Liver (tissue), 9 donors: ENCODE results near the gene GPC2. TPM values are rescaled to one million over a fixed set of nuclear protein-coding genes. Genes with fewer than 3 reads are reported as not detected.

Source experiments
- DNase-seq: peaks from one replicate; pipeline ENCODE4 v3.0.0-alpha.2; 2017; ENCODE audit warnings: low spot score
- H3K27ac ChIP-seq, 2 donors: one replicate each; pipeline ENCODE4 v1.7.0; 2013; ENCODE audit warnings: inconsistent platforms in 2 of 2, low read length in 2 of 2, control low read depth in 1 of 2, low read depth in 1 of 2, mild to moderate bottlenecking in 1 of 2
- H3K27me3 ChIP-seq, 4 donors: one replicate each; pipeline versions ENCODE4 v1.6.1 to v1.7.0; 2013; ENCODE audit warnings: low read length in 3 of 4, inconsistent platforms in 1 of 4, mild to moderate bottlenecking in 1 of 4, moderate library complexity in 1 of 4; ENCODE audit not compliant: control insufficient read depth in 4 of 4, insufficient read depth in 4 of 4
- H3K36me3 ChIP-seq, 4 donors: one replicate each; pipeline versions ENCODE4 v1.6.1 to v1.7.0; 2013; ENCODE audit warnings: low read length in 3 of 4, mild to moderate bottlenecking in 3 of 4, low read depth in 1 of 4, moderate library complexity in 1 of 4; ENCODE audit not compliant: control insufficient read depth in 4 of 4, insufficient read depth in 3 of 4
- H3K4me1 ChIP-seq, 4 donors: one replicate each; pipeline versions ENCODE4 v1.6.1 to v1.7.0; 2013; ENCODE audit warnings: low read length in 3 of 4, mild to moderate bottlenecking in 3 of 4, moderate library complexity in 1 of 4; ENCODE audit not compliant: control insufficient read depth in 4 of 4, insufficient read depth in 4 of 4
- H3K4me3 ChIP-seq, 3 donors: one replicate each; pipeline versions ENCODE4 v1.6.1 to v1.7.0; 2013; ENCODE audit warnings: low read length in 3 of 3, control low read depth in 1 of 3, low read depth in 1 of 3, mild to moderate bottlenecking in 1 of 3
- H3K9ac ChIP-seq, 2 donors: one replicate each; pipeline ENCODE4 v1.7.0; 2013; ENCODE audit warnings: low read length in 2 of 2, mild to moderate bottlenecking in 2 of 2, moderate library complexity in 2 of 2, control low read depth in 1 of 2, low read depth in 1 of 2
- H3K9me3 ChIP-seq, 4 donors: one replicate each; pipeline versions ENCODE4 v1.6.1 to v1.7.0; 2013; ENCODE audit warnings: low read length in 3 of 4; ENCODE audit not compliant: control insufficient read depth in 4 of 4
- ATF3 ChIP-seq: IDR thresholded peaks from 2 replicates; pipeline ENCODE4 v1.6.1; 2016; ENCODE audit warnings: antibody characterized with exemption
- CTCF ChIP-seq: fragments of 150-350 bp; IDR thresholded peaks from 2 replicates; pipeline ENCODE4 v1.5.1; 2017; ENCODE audit warnings: improper control_type of control experiment, low read depth, low read length; ENCODE audit not compliant: missing input control
- EGR1 ChIP-seq, 2 donors: IDR thresholded peaks; 2 replicates each; pipeline ENCODE4 v1.6.1; 2016 to 2018; ENCODE audit warnings: antibody characterized with exemption in 2 of 2, low read depth in 2 of 2
- FOXA1 ChIP-seq: IDR thresholded peaks from 2 replicates; pipeline ENCODE4 v1.6.1; 2016; ENCODE audit warnings: antibody characterized with exemption
- FOXA2 ChIP-seq: IDR thresholded peaks from 2 replicates; pipeline ENCODE4 v1.6.1; 2016; ENCODE audit warnings: antibody characterized with exemption
- GABPA ChIP-seq, 2 donors: IDR thresholded peaks in 1 of 2; conservative IDR thresholded peaks in 1 of 2; 2 replicates each; pipeline ENCODE4 v1.6.1; 2016; ENCODE audit warnings: antibody characterized with exemption in 2 of 2, mild to moderate bottlenecking in 1 of 2, moderate library complexity in 1 of 2
- HNF4A ChIP-seq, 2 donors: conservative IDR thresholded peaks; 2 replicates each; pipeline ENCODE4 v1.6.1; 2016; ENCODE audit warnings: antibody characterized with exemption in 2 of 2, mild to moderate bottlenecking in 2 of 2
- HNF4G ChIP-seq: IDR thresholded peaks from 2 replicates; pipeline ENCODE4 v1.6.1; 2016; ENCODE audit warnings: antibody characterized with exemption
- JUND ChIP-seq, 2 donors: IDR thresholded peaks; 2 replicates each; pipeline ENCODE4 v1.6.1; 2016; ENCODE audit warnings: antibody characterized with exemption in 2 of 2
- MAX ChIP-seq: IDR thresholded peaks from 2 replicates; pipeline ENCODE4 v1.6.1; 2016; ENCODE audit warnings: antibody characterized with exemption
- NR2F2 ChIP-seq: IDR thresholded peaks from 2 replicates; pipeline ENCODE4 v1.6.1; 2016; ENCODE audit warnings: antibody characterized with exemption
- RAD21 ChIP-seq, 2 donors: IDR thresholded peaks; 2 replicates each; pipeline ENCODE4 v1.6.1; 2016; ENCODE audit warnings: antibody characterized with exemption in 2 of 2, mild to moderate bottlenecking in 2 of 2
- REST ChIP-seq: IDR thresholded peaks from 2 replicates; pipeline ENCODE4 v1.6.1; 2016; ENCODE audit warnings: antibody characterized with exemption, mild to moderate bottlenecking
- RXRA ChIP-seq, 2 donors: IDR thresholded peaks; 2 replicates each; pipeline ENCODE4 v1.6.1; 2017 to 2018; ENCODE audit warnings: antibody characterized with exemption in 2 of 2, mild to moderate bottlenecking in 1 of 2
- SP1 ChIP-seq: IDR thresholded peaks from 2 replicates; pipeline ENCODE4 v1.6.1; 2018; ENCODE audit warnings: antibody characterized with exemption, mild to moderate bottlenecking
- TAF1 ChIP-seq: conservative IDR thresholded peaks from 2 replicates; pipeline ENCODE4 v1.6.1; 2016; ENCODE audit warnings: antibody characterized with exemption, mild to moderate bottlenecking
- YY1 ChIP-seq: IDR thresholded peaks from 2 replicates; pipeline ENCODE4 v1.6.1; 2016; ENCODE audit warnings: antibody characterized with exemption, mild to moderate bottlenecking
- ZBTB33 ChIP-seq: IDR thresholded peaks from 2 replicates; pipeline ENCODE4 v1.6.1; 2016; ENCODE audit warnings: antibody characterized with exemption
- whole genome bisulfite sequencing: extraction: QIAGEN DNeasy Blood & Tissue Kit; methylation state at CpG from one replicate; pipeline ENCODE4 v1.1.7; 2013; 5-methylcytosine and 5-hydroxymethylcytosine counted together
- polyA plus RNA-seq, 2 donors: library from polyadenylated mRNA; stranded (reverse) in 1 of 2; unstranded in 1 of 2; fragments of 200-250 nt in 1 of 2; fragments of >200 nt in 1 of 2; fragmentation: Nextera tagmentation in 1 of 2; extraction: Ambion mirVana in 1 of 2; gene quantifications; one replicate each; pipeline versions ENCODE4 v1.2.1 to v1.2.3, GENCODE V29; 2013 to 2015
- total RNA-seq, 2 donors: library from RNA; depleted of rRNA; stranded (reverse); fragments of >200 nt; gene quantifications; one replicate each; pipeline ENCODE4 v1.2.3, GENCODE V29; 2014
- donor health status: healthy.
- donor health status: healthy.
- donor health status: healthy.
- donor health status: healthy.
- donor health status: healthy.

The GPC2 gene
- total and polyA plus RNA-seq, 4 donors = 0.14 to 0.79 (median 0.33) TPM; not detected in 1

GRCh38 chr7:100169147-100169850, 7.9 kb downstream of the GPC2 start:
- Histone ChIP-seq H3K9ac (no peak overlapping the region), H3K9me3 (no peaks in the 10 kb centered on the region), H3K27me3 (peaks cover 0 to 8% (median 2%) of the 10 kb centered on the region in 4 donors), H3K4me3 (no peak overlapping the region), H3K27ac (no peak overlapping the region), H3K4me1 (peaks cover 0 to 11% (median 4%) of the 10 kb centered on the region in 4 donors), H3K36me3 (no peaks in the 10 kb centered on the region)
- WGBS = 65% methylated on average over 11 of the region's 11 CpGs
- TF ChIP-seq REST (no peak), GABPA (IDR thresholded peaks at IDR 0.05 in 1 of 2, conservative IDR thresholded peaks at IDR 0.05 in 1 of 2) (no peak), FOXA2 (no peak), CTCF (no peak), FOXA1 (no peak), RXRA (IDR thresholded peaks at IDR 0.05) (no peak)
- no peak for DNase-seq

GRCh38 chr7:100167912-100168323, 9.3 kb downstream of the GPC2 start:
- Histone ChIP-seq H3K36me3 (no peaks in the 10 kb centered on the region), H3K27ac (no peak overlapping the region), H3K4me1 (peaks cover 0 to 11% (median 4%) of the 10 kb centered on the region in 4 donors), H3K9me3 (no peaks in the 10 kb centered on the region), H3K4me3 (peak overlapping the region in 1 of 3 donors; percentile 26), H3K9ac (no peak overlapping the region), H3K27me3 (peaks cover 0 to 8% (median 2%) of the 10 kb centered on the region in 4 donors)
- WGBS = 4% methylated on average over 11 of the region's 11 CpGs
- no peak for TF ChIP-seq ATF3
- TF ChIP-seq SP1 = no peak
- no peak for TF ChIP-seq ZBTB33
- no peak for TF ChIP-seq TAF1
- no peak for TF ChIP-seq JUND (IDR thresholded peaks at IDR 0.05)
- no peak for TF ChIP-seq NR2F2
- TF ChIP-seq REST = no peak
- TF ChIP-seq FOXA2 = no peak
- no peak for TF ChIP-seq RAD21 (IDR thresholded peaks at IDR 0.05)
- no peak for TF ChIP-seq RXRA (IDR thresholded peaks at IDR 0.05)
- TF ChIP-seq YY1 = no peak
- TF ChIP-seq FOXA1 = no peak
- TF ChIP-seq GABPA (IDR thresholded peaks at IDR 0.05 in 1 of 2, conservative IDR thresholded peaks at IDR 0.05 in 1 of 2) = no peak
- no peak for TF ChIP-seq EGR1 (IDR thresholded peaks at IDR 0.05; ENCODE audit: low read depth in 2 of 2)
- no peak for TF ChIP-seq HNF4G
- no peak for TF ChIP-seq MAX
- TF ChIP-seq HNF4A (conservative IDR thresholded peaks at IDR 0.05) = no peak
- no peak for DNase-seq
